Measurements from ENCODE around the gene EFR3B. TPM values are rescaled to one million over a fixed set of nuclear protein-coding genes. Genes with fewer than 3 reads are reported as not detected.

Gene EFR3B
- total RNA-seq, 1 experiment from 2014 or later: 7.0 TPM

DNA sequence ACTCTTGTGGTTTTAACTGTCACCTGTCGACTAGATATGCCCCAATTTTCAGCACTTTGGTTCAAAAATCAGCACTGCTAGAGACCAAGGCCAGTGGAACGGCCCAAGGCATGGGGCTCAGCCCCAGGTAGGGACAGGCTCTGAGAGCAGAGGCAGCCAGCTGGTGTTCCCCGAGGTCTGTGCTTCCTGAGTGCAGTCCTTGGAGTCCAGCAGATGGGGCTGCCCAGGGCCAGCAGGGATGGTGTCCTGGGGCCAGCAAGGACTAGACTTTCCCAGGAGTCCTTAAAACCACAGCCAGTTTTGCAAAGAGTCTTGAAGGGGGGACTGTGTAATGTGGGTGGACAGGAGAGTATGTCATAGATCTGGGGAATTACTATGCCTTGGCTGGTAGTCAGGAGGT, 70.2 kb downstream of the EFR3B start:
- Histone ChIP-seq H3K4me1 (ENCODE audit: insufficient read depth, low read length) (no peaks in the 10 kb centered on the region), H2BK5ac (ENCODE audit: insufficient read length, low read length) (no peak overlapping the region), H2BK15ac (ENCODE audit: low read depth, low read length) (no peak overlapping the region), H3K79me1 (ENCODE audit: insufficient read depth, low read depth, low read length, poor library complexity, severe bottlenecking) (no peaks in the 10 kb centered on the region), H3K4ac (ENCODE audit: low read depth, low read length) (no peak overlapping the region), H3K9ac (ENCODE audit: extremely low read depth, insufficient read length, low read length) (no peak overlapping the region), H3K18ac (ENCODE audit: insufficient read length, low read depth, low read length) (no peak overlapping the region), H3K79me2 (ENCODE audit: insufficient read depth, low read length) (no peaks in the 10 kb centered on the region), H2BK120ac (ENCODE audit: low read depth, low read length, poor library complexity, severe bottlenecking) (no peak overlapping the region), H3K56ac (ENCODE audit: insufficient read length, low read depth, low read length) (no peak overlapping the region), H4K8ac (replicated peaks; ENCODE audit: insufficient read length, low read depth, low read length) (no peak overlapping the region), H3T11ph (ENCODE audit: low read length) (no peak overlapping the region), H3K23ac (ENCODE audit: insufficient read length, low read depth, low read length) (no peak overlapping the region), H2BK20ac (ENCODE audit: low read depth, low read length, poor library complexity, severe bottlenecking) (no peak overlapping the region), H3K14ac (ENCODE audit: insufficient read depth, low read length) (no peak overlapping the region), H4K91ac (ENCODE audit: insufficient read length, low read depth, low read length) (no peak overlapping the region), H4K20me1 (ENCODE audit: control insufficient read depth, insufficient read depth, insufficient read length) (no peaks in the 10 kb centered on the region), H4K5ac (ENCODE audit: insufficient read length, low read depth, low read length) (no peak overlapping the region), H3K27ac (ENCODE audit: insufficient read length, low read depth, low read length) (no peak overlapping the region), H2AK5ac (ENCODE audit: insufficient read length, low read length) (no peak overlapping the region), H3K23me2 (ENCODE audit: insufficient read length, low read depth, low read length, poor library complexity, severe bottlenecking) (no peaks in the 10 kb centered on the region), H3K4me2 (ENCODE audit: insufficient read depth, insufficient read length, low read length) (no peak overlapping the region), H2BK12ac (ENCODE audit: insufficient read length, low read depth, low read length) (no peak overlapping the region), H3K9me3 (ENCODE audit: control insufficient read depth, low read depth, low read length) (no peaks in the 10 kb centered on the region), H3K27me3 (ENCODE audit: insufficient read depth, low read length) (no peaks in the 10 kb centered on the region), H2AFZ (ENCODE audit: low read length) (no peak overlapping the region)
- Mint-ChIP-seq H3K36me3 (ENCODE audit: insufficient read depth in 1 of 3, low read depth in 3 of 3) (0 out of 7 replicates have a peak, but pooled peaks cover 0 to 2% (median 0%) of the 10 kb centered on the region in 3 experiments), H3K4me3 (no peak overlapping the region), H3K9me3 (no peaks in the 10 kb centered on the region), H3K4me1 (peaks cover 22 to 23% of the 10 kb centered on the region in 2 experiments), H3K27me3 (ENCODE audit: low read depth) (no peaks in the 10 kb centered on the region; the same call in 1 of the 2 replicates), H3K27ac (no peak overlapping the region)
- no CpG with 5 or more reads among the region's 3 CpGs for WGBS (ENCODE audit: extremely low coverage, insufficient read length, low lambda C conversion rate)
- DNase-seq: no peak
- TF ChIP-seq, protein P1, sequence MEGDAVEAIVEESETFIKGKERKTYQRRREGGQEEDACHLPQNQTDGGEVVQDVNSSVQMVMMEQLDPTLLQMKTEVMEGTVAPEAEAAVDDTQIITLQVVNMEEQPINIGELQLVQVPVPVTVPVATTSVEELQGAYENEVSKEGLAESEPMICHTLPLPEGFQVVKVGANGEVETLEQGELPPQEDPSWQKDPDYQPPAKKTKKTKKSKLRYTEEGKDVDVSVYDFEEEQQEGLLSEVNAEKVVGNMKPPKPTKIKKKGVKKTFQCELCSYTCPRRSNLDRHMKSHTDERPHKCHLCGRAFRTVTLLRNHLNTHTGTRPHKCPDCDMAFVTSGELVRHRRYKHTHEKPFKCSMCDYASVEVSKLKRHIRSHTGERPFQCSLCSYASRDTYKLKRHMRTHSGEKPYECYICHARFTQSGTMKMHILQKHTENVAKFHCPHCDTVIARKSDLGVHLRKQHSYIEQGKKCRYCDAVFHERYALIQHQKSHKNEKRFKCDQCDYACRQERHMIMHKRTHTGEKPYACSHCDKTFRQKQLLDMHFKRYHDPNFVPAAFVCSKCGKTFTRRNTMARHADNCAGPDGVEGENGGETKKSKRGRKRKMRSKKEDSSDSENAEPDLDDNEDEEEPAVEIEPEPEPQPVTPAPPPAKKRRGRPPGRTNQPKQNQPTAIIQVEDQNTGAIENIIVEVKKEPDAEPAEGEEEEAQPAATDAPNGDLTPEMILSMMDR (conservative IDR thresholded peaks at IDR 0.05): no peak
